ENCODE measurements around the gene TBATA.

The TBATA gene

GRCh38 chr10:70806841-70807240, 21.7 kb upstream of the TBATA start:
- DNase-seq = no peak

DNA sequence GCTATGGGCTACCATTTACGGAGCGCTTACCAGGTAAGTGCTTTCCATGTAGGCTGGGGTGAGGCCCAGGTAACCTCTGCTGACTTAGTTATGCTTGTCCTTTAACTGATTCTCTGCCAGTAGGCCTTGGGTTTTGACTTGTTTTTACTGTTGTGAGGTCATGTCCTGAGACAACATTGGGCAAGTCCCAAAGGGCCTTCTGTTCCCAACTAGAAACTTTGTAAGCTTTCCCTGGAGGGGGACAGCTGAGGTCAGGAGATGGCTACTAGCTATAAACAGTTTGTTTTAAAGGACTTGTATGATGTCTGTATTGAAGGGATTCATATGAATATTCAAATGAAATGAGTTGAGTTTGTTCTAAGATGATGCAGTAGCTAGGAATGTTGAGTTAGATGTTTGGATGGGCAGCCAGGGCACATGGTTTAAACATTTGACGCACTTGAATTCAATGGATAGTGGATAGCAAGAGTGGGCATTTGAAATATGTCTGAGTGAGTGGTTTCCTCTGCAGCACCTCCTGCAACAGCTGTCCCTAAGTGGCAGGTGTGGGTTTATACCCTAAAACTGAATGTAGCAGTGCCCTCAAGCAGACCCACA, 20.5 kb upstream of the TBATA start:
- no peak for DNase-seq

GRCh38 chr10:70804421-70804808, 19.2 kb upstream of the TBATA start:
- no peak for DNase-seq

DNA sequence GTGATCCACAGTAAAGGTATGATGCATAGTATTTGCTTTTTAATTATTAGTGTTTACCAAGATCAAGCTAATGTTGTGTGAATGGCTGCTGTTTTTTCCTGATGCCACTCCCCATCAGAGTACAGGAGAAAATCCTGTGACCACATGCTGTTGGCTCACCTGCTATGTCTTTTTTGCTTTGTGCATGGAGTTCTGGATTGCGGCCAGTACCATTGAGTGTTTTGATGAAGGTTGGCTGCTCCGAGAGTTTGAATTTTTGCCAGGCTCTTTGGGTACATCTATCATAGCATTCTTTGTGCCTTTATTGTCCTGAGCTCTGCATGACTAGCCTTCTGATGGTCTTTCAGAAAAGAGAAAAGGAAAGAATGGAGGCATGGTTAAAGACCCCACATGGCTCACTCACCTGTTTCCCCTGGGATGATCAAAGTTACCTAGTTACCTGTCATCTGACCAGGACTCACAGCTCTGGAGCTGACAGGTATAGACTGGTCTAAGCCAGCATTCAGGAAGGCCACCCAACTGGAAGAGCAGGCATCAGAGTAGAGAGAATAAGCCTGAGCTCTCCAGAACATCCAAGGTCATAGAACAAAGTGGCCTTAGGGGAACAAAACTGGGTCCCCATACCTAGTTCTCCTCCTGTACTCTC, 18.7 kb upstream of the TBATA start:
- DNase-seq = no peak

GRCh38 chr10:70801854-70802253, 16.7 kb upstream of the TBATA start:
- no peak for DNase-seq

DNA sequence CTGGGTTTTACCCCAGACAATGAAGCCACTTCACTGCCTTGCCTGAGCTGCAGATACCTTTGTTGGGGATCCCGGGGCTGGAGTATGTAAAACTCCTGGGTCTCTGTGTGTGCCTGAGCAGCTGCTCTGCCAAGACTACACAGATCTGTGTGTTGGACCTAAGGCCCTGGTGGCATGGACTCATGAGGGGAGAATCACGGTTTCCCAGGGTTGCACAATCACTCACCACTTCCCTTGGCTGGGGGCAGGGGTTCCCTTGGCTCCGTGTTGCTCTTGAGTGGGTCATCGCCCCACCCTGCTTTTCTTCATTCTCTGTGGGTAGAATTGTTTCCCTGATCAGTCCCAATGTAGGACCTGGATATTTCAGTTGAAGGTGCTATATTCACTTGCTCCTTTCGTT, 13.9 kb upstream of the TBATA start:
- no peak for DNase-seq

DNA sequence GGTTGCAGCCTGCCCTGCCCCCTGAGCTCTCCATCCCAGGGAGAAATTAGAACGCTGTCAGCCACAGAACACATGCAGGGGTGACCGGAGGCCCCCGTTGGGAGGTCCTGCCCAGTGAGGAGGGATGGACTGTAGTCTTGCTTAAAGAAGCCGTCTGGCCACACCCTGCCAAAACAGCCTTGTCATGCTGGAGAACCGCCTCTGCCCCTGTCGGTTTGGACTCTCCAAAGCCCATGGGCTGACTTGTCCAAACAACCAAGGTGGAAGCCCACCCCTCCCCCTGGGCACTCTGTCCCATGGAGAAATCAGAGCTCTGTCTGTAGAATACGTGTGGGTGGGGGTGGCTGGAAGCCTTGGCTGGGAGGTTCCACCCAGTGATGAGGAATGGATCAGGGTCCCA, 12.7 kb upstream of the TBATA start:
- DNase-seq = no peak

DNA sequence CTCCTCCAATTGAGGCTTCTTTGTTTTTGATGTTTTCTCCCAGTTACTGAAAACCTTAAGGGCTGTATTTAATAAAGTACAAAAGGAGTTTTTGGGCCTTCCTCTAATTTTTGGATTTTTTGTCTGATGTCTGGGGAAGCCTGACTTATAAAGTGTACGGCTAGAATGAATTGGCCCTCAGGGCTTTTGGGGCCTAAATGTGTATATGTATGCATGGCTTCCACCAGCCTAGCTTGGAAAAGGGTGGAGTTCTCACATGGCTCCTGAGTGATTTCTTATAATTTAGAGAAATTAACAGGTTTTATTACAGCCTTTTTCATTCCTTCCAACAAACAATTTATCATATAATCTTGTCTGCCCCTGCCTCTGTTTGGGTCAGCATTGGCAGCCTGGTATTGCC, 10.4 kb upstream of the TBATA start:
- no peak for DNase-seq

- no peak for DNase-seq
These were observed 6.3 kb upstream of the TBATA start for GRCh38 chr10:70791386-70792039.

GRCh38 chr10:70786799-70787415, 1.7 kb upstream of the TBATA start:
- peak; percentile 32 for DNase-seq

DNA sequence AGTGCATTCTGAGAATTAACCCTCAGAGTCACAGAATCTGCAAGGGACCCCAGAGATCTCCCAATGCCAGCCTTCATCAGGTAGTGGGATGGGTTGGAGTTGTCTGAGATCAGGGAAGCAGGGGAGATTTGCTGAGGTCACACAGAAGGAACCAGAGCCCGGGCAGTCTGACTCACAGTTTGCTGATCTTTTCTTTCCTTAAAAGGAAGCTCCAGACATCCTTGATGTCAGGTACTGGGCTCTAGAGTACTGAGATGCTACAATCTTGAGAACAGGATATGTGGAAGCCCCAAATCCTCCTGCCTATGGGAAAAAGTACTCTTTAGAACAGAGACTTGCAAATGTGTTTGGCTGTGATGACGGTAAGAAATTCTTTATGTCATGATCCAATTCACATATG, 706 bp downstream of the TBATA start:
- DNase-seq = no peak

DNA sequence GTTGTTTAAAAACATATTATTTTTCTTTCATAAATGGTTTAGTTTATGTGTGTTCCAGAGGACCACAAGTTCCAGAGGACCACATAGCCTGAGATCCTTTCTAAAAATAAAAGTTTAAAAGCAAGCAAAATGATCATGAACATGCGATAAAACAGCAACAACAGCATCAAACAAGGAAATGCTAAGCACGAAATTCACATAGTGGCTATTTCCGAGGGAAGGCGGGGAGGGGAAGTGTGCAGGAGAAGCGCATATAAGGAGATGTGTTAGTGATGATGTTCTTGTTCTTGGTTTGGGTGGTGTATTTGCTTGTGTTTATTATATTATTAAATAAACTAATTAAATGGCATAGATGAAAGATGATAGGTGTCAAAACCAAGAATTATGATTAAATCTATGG, 1.2 kb downstream of the TBATA start:
- DNase-seq = no peak

GRCh38 chr10:70782746-70783680, 2.2 kb downstream of the TBATA start:
- no peak for DNase-seq

DNA sequence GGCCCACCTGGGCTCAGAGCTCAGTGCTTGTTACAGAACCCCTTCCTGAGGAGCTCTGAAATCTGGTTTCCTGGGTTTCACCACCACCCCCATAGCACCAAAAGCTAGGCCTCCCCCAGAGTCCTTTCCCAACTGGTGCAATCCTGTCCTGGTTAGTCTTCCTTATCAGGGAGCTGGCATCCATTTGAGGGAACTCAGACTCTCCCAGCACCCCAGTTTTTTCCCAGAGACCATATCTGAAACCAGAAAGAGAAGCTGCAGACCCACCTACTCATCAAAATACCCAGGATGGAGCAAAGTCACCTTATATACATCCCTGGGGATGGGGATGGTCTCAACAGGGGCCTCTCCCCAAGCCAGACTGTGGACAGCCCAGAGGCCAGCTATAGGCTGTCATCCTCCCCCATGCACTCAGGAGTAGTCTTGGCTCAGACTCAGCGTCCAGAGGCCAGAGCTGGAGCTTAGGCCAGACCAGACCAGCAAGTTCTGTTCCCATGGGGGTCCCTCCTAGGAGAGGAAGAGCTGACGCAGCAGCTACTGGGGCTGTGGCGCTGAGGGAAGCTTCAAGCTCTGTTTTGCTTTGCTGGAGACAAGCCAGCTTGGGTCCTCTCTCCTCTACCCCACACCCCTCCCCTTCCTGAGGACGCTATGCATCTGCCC, 3.0 kb downstream of the TBATA start:
- DNase-seq = no peak

DNA sequence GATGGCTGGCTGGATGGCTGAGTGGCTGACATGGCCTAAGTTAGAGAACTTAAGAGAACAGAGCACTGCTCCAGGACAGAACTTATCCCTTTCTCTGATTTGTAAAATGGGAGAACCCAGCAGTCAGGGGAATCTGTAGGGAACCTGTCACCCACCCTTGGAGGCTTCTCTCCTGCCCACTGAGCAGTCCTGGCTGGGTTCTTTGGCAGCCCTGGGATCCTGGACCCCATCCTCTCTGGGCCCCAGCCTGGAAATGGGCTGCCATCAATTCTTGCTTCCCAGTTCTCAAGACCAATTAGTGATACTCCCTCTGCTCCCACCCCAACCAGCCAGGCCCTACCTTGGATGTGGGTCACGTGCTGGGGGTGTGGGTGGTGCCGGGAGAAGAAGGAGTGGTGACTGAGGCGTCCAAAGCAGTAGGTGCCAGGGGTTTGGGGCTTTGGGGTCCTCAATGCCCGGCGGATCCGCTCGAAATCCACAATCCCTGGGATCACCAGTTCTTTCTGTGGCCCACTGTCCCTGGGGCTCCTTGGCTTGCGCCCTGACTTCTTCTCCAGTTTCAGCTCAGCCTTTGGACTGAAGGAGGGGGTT, 3.6 kb downstream of the TBATA start:
- no peak for DNase-seq

DNA sequence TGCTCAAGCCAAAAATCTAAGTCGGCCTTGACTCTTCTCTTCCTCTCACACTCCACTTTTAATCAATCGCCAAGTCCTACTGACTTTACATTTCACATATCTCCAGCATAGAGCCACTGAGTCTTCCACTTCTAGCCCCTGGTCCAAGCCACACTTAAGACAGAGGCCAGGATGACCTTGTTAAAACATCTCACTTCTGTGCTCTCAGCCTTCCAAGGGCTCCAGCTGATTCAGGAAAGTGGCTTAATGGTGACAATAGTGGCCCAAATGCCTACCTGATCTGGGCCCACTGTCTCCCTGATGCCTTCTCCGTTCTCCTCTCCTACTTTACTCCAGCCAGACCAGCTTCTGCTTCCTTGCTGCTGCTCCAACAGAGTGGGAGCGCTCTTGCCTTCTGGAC, 4.4 kb downstream of the TBATA start:
- no peak for DNase-seq

DNA sequence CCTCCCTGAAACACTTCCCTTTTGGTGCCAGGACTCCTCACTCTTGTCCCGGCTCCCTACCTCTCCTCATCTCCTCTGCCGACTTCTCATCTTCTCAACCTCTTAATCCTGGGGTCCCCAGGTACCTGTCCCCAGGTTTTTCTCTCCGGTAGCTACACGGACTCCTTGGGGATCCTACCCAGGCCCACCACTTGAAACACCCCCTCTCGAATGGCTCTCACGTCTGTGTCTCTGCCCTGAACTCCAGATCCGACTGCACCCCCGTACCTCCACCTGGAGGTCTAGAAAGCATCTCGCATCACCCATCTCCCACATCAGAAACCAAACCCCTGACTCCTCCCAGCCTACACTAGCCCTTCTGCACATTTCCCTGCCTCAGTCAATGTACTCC, 4.8 kb downstream of the TBATA start:
- no peak for DNase-seq

GRCh38 chr10:70779511-70780369, 5.4 kb downstream of the TBATA start:
- no peak for DNase-seq

DNA sequence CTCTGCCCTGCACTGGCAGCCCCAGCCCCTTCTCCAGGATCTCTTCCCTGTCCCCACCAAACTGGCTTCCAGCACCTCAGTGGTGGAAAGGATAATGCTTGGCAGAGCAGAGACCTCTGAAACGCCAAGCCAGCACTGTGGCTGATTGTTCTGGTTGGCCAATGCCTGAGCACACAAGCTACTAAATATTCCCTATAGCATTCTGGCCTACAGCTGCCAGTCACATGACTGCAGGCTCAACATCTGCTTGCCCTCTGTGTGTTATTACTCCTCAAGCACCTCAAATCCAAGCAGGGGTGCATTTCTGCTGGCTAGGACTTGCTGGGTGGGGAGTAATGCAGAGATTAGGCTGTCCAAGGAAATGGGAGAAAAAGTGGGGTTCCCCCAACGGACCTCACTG, 6.1 kb downstream of the TBATA start:
- no peak for DNase-seq

DNA sequence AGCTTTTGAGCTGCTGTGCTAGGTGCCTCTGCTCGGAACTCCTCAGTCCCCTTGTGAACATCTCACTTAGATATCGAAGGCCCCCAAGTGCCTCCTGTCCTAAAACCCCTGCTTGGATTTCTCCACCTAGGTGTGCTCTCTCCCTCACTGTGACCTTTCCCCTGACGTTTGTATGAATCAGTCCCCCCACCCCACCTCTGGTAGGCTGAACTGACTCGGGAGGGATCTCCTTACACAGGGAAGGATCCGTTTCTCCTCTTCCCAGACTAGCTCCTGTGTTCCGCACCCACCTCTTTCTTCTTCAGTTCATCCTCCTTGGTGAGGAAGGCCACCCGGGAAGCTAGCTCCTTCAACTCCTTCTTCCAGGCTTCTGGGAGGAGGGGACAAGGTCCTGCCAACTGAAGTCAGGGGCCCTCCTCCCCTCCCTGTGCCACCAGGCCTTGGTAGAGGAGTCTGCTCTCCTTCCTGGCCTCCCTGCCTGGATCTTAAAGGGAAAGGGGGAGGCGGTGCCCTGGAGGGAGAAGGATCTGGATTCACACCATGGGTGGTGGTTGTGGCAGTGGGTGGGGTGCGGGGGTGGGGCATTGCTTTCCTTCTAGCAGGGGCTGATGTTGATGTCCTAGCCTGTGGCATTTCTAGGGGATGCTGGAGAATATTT, 6.8 kb downstream of the TBATA start:
- DNase-seq = no peak
